GM23248 (cell line): ENCODE results near the gene TAS2R41.

ENCODE experiments used
- EZH2 ChIP-seq: fragments of 200-600 bp; sonication (generic); IDR thresholded peaks from 2 replicates; pipeline ENCODE4 v1.6.1; 2018; ENCODE audit warnings: antibody characterized with exemption, mild to moderate bottlenecking; ENCODE audit not compliant: insufficient read depth, poor library complexity, severe bottlenecking
- EZH2phosphoT487 ChIP-seq: fragments of 200-600 bp; sonication (generic); IDR thresholded peaks from 2 replicates; pipeline ENCODE4 v1.6.1; 2018; ENCODE audit warnings: antibody characterized with exemption, moderate library complexity, mild to moderate bottlenecking, low read depth; ENCODE audit not compliant: insufficient read depth

DNA sequence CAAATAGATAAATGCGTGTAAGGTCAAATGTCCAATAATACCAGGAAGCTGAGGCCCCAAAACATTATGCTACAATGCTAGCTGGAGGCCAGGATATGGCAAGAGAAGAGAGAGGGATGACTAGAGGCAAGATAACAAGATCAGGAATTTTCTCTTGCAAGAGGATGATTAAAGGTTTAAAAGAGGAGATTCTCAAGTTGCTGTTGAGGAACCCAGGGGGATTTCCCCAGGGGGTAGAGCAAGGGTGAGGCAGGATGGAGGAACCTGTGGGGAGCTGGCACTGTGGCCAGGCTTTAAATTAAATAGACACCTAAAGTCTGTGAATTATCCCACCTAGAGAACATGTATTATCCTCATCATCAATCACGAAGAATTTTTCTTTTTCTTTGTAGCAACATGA is 37.8 kb upstream of the TAS2R41 start:
- TF ChIP-seq EZH2 (no peak), EZH2phosphoT487 (no peak)
